ENCODE measurements around the gene SCUBE1. TPM values are rescaled to one million over a fixed set of nuclear protein-coding genes. Genes with fewer than 3 reads are reported as not detected.

The SCUBE1 gene
- total RNA-seq: under 1 TPM in 2 of 5 donors, not detected in 3; 0.03 to 0.10 TPM
- total RNA-seq (2013): 0.07 TPM
- total RNA-seq: 0 to 1.0 (median 0.15) reads per million in 29 experiments

GRCh38 chr22:43343262-43343669 lies at the start of gene SCUBE1:
SCUBE1 (minus strand) TSS chr22:43343372; CDS start chr22:43343261, 111 bp downstream.
- Mint-ChIP-seq H3K27me3 (peaks cover 56 to 59% of the 10 kb centered on the region in 2 donors), H3K4me3 (peak within 1 kb of the TSS in 2 of 3 donors; percentile 39 to 64), H3K36me3 (no peaks in the 10 kb centered on the region), H3K9me3 (no peaks in the 10 kb centered on the region), H3K27ac (no peak within 1 kb of the TSS), H3K4me1 (peaks cover 6 to 31% (median 20%) of the 10 kb centered on the region in 3 donors)
- DNase-seq: peak in 19 of 35 experiments; percentile 4 to 60 (median 21)
- CTCF ChIA-PET: interaction anchor here in 1 of 2 donors (0.5 kb wide), 1 partner anchor 43 kb away, joined by 3 read pairs; no protein-coding TSS in a partner anchor
- Histone ChIP-seq H3K4me1 (ENCODE audit: control insufficient read depth in 1 of 2, extremely low read depth in 1 of 2, insufficient read depth in 2 of 2, low read length in 2 of 2) (peaks cover 0 to 16% of the 10 kb centered on the region in 2 experiments), H3K9me3 (no peaks in the 10 kb centered on the region), H3K27ac (ENCODE audit: low read length) (no peak within 1 kb of the TSS), H3K4me3 (ENCODE audit: control insufficient read depth in 1 of 2, extremely low read depth in 1 of 2, low read length in 1 of 2) (no peak within 1 kb of the TSS), H3K36me3 (ENCODE audit: control insufficient read depth in 2 of 2, extremely low read depth in 1 of 2, insufficient read depth in 1 of 2, low read length in 1 of 2) (no peaks in the 10 kb centered on the region), H3K27me3 (replicated peaks in 1 of 2; ENCODE audit: control insufficient read depth in 2 of 2, extremely low read depth in 1 of 2, insufficient read depth in 2 of 2, low read length in 1 of 2) (peaks cover 0 to 70% of the 10 kb centered on the region in 2 experiments)
- POLR2A ChIA-PET: no interaction called here
- WGBS (ENCODE audit: insufficient coverage): 3% methylated on average over 56 of the region's 56 CpGs
- peak; percentile 64 to 86 (median 69) for ATAC-seq (replicated peaks in 1 of 4)

GRCh38 chr22:43392385-43392989 lies 49.3 kb upstream of the SCUBE1 start:
- no peaks in the 10 kb centered on the region for H3K36me3 Mint-ChIP-seq
- Histone ChIP-seq H3K4me3 (ENCODE audit: control insufficient read depth in 1 of 2, extremely low read depth in 1 of 2, low read length in 1 of 2) (no peak overlapping the region), H3K4me1 (ENCODE audit: control insufficient read depth in 1 of 2, extremely low read depth in 1 of 2, insufficient read depth in 2 of 2, low read length in 2 of 2) (peaks cover 0 to 3% of the 10 kb centered on the region in 2 experiments), H3K9me3 (no peaks in the 10 kb centered on the region), H3K36me3 (ENCODE audit: control insufficient read depth in 2 of 2, extremely low read depth in 1 of 2, insufficient read depth in 1 of 2, low read length in 1 of 2) (no peaks in the 10 kb centered on the region), H3K27me3 (replicated peaks in 1 of 2; ENCODE audit: control insufficient read depth in 2 of 2, extremely low read depth in 1 of 2, insufficient read depth in 2 of 2, low read length in 1 of 2) (peaks cover 0 to 12% of the 10 kb centered on the region in 2 experiments), H3K27ac (ENCODE audit: low read length) (no peak overlapping the region)
- H3K4me3 Mint-ChIP-seq: no peak overlapping the region
- no peak overlapping the region for H3K27ac Mint-ChIP-seq
- ChIA-PET POLR2A (no interaction called here), CTCF (no interaction called here)
- DNase-seq (no peak), ATAC-seq (replicated peaks in 1 of 4) (no peak)
- peaks cover 7 to 12% of the 10 kb centered on the region in 2 donors for H3K27me3 Mint-ChIP-seq
- 73% methylated on average over 6 of the region's 9 CpGs for WGBS (ENCODE audit: insufficient coverage)
- no peaks in the 10 kb centered on the region for H3K9me3 Mint-ChIP-seq
- H3K4me1 Mint-ChIP-seq: peaks cover 0 to 3% (median 2%) of the 10 kb centered on the region in 3 donors

GRCh38 chr22:43391306-43391705 lies 48.1 kb upstream of the SCUBE1 start:
- Histone ChIP-seq H3K9me3 (no peaks in the 10 kb centered on the region), H3K27me3 (replicated peaks in 1 of 2; ENCODE audit: control insufficient read depth in 2 of 2, extremely low read depth in 1 of 2, insufficient read depth in 2 of 2, low read length in 1 of 2) (peaks cover 0 to 24% of the 10 kb centered on the region in 2 experiments), H3K27ac (ENCODE audit: low read length) (no peak overlapping the region), H3K36me3 (ENCODE audit: control insufficient read depth in 2 of 2, extremely low read depth in 1 of 2, insufficient read depth in 1 of 2, low read length in 1 of 2) (no peaks in the 10 kb centered on the region), H3K4me1 (ENCODE audit: control insufficient read depth in 1 of 2, extremely low read depth in 1 of 2, insufficient read depth in 2 of 2, low read length in 2 of 2) (peaks cover 0 to 3% of the 10 kb centered on the region in 2 experiments), H3K4me3 (ENCODE audit: control insufficient read depth in 1 of 2, extremely low read depth in 1 of 2, low read length in 1 of 2) (no peak overlapping the region)
- no peaks in the 10 kb centered on the region for H3K36me3 Mint-ChIP-seq
- no peak for DNase-seq
- H3K27me3 Mint-ChIP-seq: peaks cover 8 to 18% of the 10 kb centered on the region in 2 donors
- WGBS (ENCODE audit: insufficient coverage): 72% methylated on average over 3 of the region's 3 CpGs
- peaks cover 2 to 4% (median 3%) of the 10 kb centered on the region in 3 donors for H3K4me1 Mint-ChIP-seq
- no peaks in the 10 kb centered on the region for H3K9me3 Mint-ChIP-seq
- no peak overlapping the region for H3K27ac Mint-ChIP-seq
- POLR2A ChIA-PET: no interaction called here
- no peak for ATAC-seq (replicated peaks in 1 of 4)
- no peak overlapping the region for H3K4me3 Mint-ChIP-seq
- CTCF ChIA-PET: no interaction called here

DNA sequence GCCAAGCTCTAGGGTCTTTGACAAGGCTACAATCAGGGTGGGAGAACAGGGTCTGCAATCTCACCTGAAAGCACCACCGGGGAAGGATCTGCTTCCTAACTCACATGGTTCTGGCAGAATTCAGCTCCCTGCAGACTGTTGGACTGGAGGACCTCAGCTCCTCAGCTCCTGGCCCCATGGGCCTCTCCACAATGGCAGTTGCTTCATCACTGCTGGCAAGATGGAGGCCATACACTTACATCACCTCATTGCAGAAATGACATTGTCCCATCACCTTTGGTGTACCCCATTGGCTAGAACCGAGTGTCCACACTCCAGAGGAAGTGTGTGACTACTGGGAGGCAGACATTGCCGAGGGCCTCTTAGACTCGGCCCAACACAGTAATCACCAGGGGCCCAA lies 47.7 kb upstream of the SCUBE1 start:
- no peak overlapping the region for H3K27ac Mint-ChIP-seq
- DNase-seq (no peak), ATAC-seq (replicated peaks in 1 of 4) (no peak)

DNA sequence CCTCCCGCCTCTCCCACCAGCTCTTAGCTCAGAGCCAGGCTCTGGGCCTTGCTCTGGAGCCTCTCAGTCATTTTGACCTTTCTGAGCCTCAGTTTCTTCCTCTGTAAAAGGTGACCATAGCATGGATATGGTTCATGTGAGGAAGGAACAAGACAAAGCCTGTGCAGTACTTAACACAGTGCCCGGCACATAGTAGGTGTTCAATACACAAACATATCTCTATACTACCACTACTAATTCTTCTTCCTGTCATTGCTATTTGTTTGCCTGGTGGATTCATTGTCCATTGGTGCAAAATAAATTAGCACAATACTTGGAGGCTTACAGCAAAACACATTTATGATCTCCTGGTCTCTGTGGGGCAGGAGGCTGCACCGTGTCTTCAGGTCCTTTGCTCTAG lies 47.0 kb upstream of the SCUBE1 start:
- Mint-ChIP-seq H3K4me1 (peaks cover 7 to 12% (median 8%) of the 10 kb centered on the region in 3 donors), H3K9me3 (no peaks in the 10 kb centered on the region), H3K36me3 (no peaks in the 10 kb centered on the region), H3K27me3 (peaks cover 10 to 23% of the 10 kb centered on the region in 2 donors), H3K4me3 (no peak overlapping the region), H3K27ac (no peak overlapping the region)
- ChIA-PET CTCF (interaction anchor here (0.5 to 0.6 kb wide), 2 partner anchors 20 to 116 kb away, joined by 4 to 5 read pairs; no protein-coding TSS in a partner anchor), POLR2A (no interaction called here)
- Histone ChIP-seq H3K9me3 (no peaks in the 10 kb centered on the region), H3K4me1 (ENCODE audit: control insufficient read depth in 1 of 2, extremely low read depth in 1 of 2, insufficient read depth in 2 of 2, low read length in 2 of 2) (peaks cover 0 to 9% of the 10 kb centered on the region in 2 experiments), H3K4me3 (ENCODE audit: control insufficient read depth in 1 of 2, extremely low read depth in 1 of 2, low read length in 1 of 2) (no peak overlapping the region), H3K27ac (ENCODE audit: low read length) (no peak overlapping the region), H3K36me3 (ENCODE audit: control insufficient read depth in 2 of 2, extremely low read depth in 1 of 2, insufficient read depth in 1 of 2, low read length in 1 of 2) (no peaks in the 10 kb centered on the region), H3K27me3 (replicated peaks in 1 of 2; ENCODE audit: control insufficient read depth in 2 of 2, extremely low read depth in 1 of 2, insufficient read depth in 2 of 2, low read length in 1 of 2) (peaks cover 0 to 32% of the 10 kb centered on the region in 2 experiments)
- no CpG with 5 or more reads among the region's 3 CpGs for WGBS (ENCODE audit: insufficient coverage)
- DNase-seq (no peak), ATAC-seq (replicated peaks in 1 of 4) (no peak)

More for the DNA sequence above, 47.7 kb upstream of the SCUBE1 start:
- no peak overlapping the region for H3K27ac ChIP-seq (ENCODE audit: low read length)
- H3K4me3 Mint-ChIP-seq: no peak overlapping the region
- CTCF ChIA-PET: interaction anchor here (0.5 to 0.6 kb wide), 2 partner anchors 20 to 117 kb away, joined by 4 to 5 read pairs; no protein-coding TSS in a partner anchor
- POLR2A ChIA-PET: no interaction called here
- H3K27me3 Mint-ChIP-seq: peaks cover 10 to 20% of the 10 kb centered on the region in 2 donors
- H3K27me3 ChIP-seq (replicated peaks in 1 of 2; ENCODE audit: control insufficient read depth in 2 of 2, extremely low read depth in 1 of 2, insufficient read depth in 2 of 2, low read length in 1 of 2): peaks cover 0 to 26% of the 10 kb centered on the region in 2 experiments
- H3K4me3 ChIP-seq (ENCODE audit: control insufficient read depth in 1 of 2, extremely low read depth in 1 of 2, low read length in 1 of 2): no peak overlapping the region
- H3K36me3 Mint-ChIP-seq: no peaks in the 10 kb centered on the region
- no peaks in the 10 kb centered on the region for H3K9me3 Mint-ChIP-seq
- peaks cover 0 to 4% of the 10 kb centered on the region in 2 experiments for H3K4me1 ChIP-seq (ENCODE audit: control insufficient read depth in 1 of 2, extremely low read depth in 1 of 2, insufficient read depth in 2 of 2, low read length in 2 of 2)
- WGBS (ENCODE audit: insufficient coverage): 83% methylated on average over 4 of the region's 4 CpGs
- no peaks in the 10 kb centered on the region for H3K9me3 ChIP-seq
- peaks cover 4 to 8% (median 5%) of the 10 kb centered on the region in 3 donors for H3K4me1 Mint-ChIP-seq
- no peaks in the 10 kb centered on the region for H3K36me3 ChIP-seq (ENCODE audit: control insufficient read depth in 2 of 2, extremely low read depth in 1 of 2, insufficient read depth in 1 of 2, low read length in 1 of 2)

GRCh38 chr22:43389227-43389836 lies 46.2 kb upstream of the SCUBE1 start:
- Histone ChIP-seq H3K9me3 (no peaks in the 10 kb centered on the region), H3K27ac (ENCODE audit: low read length) (no peak overlapping the region), H3K36me3 (ENCODE audit: control insufficient read depth in 2 of 2, extremely low read depth in 1 of 2, insufficient read depth in 1 of 2, low read length in 1 of 2) (no peaks in the 10 kb centered on the region), H3K4me3 (ENCODE audit: control insufficient read depth in 1 of 2, extremely low read depth in 1 of 2, low read length in 1 of 2) (no peak overlapping the region), H3K4me1 (ENCODE audit: control insufficient read depth in 1 of 2, extremely low read depth in 1 of 2, insufficient read depth in 2 of 2, low read length in 2 of 2) (peaks cover 0 to 9% of the 10 kb centered on the region in 2 experiments), H3K27me3 (replicated peaks in 1 of 2; ENCODE audit: control insufficient read depth in 2 of 2, extremely low read depth in 1 of 2, insufficient read depth in 2 of 2, low read length in 1 of 2) (peaks cover 0 to 34% of the 10 kb centered on the region in 2 experiments)
- DNase-seq (no peak), ATAC-seq (replicated peaks in 1 of 4) (no peak)
- Mint-ChIP-seq H3K27me3 (peaks cover 10 to 27% of the 10 kb centered on the region in 2 donors), H3K36me3 (no peaks in the 10 kb centered on the region), H3K27ac (no peak overlapping the region), H3K4me1 (peaks cover 7 to 12% (median 8%) of the 10 kb centered on the region in 3 donors), H3K4me3 (no peak overlapping the region), H3K9me3 (no peaks in the 10 kb centered on the region)
- CTCF ChIA-PET: no interaction called here
- WGBS (ENCODE audit: insufficient coverage): 83% methylated on average over 4 of the region's 8 CpGs
- POLR2A ChIA-PET: no interaction called here

All from T-cell (primary cell).